ENCODE data around the gene SH3BP4.

The SH3BP4 gene

DNA sequence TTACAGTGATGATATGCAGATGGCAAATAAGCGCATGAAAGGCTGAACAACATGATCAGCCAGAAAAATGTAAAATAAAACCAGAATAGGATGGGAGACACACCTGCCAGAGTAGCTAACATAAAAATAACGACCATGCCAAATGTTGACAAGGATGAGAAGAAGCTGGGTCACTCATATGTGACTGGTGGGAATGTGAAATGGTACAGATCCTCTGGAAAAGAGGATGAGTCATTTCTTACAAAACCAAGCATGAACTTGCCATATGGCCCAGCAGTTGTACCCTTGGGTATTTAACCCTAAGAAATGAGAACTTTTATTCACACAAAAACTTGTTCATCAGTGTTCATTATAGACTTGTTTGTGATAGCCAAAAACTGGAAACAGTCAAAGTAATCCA lies 143.8 kb downstream of the SH3BP4 start:
- DNase-seq: no peak

DNA sequence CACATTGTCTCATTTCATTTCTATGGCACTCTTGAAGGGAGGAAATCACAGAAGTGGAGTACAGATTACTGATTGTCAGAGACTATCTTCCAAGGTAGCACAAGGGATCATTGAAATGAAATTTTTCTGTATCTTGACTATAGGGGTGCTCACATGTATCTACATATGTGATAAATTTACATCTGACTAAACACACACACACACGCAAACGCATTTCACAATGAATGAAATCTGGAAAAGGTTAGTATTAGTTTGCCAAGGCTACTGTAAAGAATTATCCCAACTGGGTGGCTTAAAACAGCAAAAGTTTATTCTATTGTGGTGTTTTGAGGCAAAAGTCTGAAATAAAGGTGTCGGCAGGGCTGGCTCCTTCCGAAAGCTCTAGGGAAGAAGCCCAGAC lies 144.6 kb downstream of the SH3BP4 start:
- DNase-seq: no peak

DNA sequence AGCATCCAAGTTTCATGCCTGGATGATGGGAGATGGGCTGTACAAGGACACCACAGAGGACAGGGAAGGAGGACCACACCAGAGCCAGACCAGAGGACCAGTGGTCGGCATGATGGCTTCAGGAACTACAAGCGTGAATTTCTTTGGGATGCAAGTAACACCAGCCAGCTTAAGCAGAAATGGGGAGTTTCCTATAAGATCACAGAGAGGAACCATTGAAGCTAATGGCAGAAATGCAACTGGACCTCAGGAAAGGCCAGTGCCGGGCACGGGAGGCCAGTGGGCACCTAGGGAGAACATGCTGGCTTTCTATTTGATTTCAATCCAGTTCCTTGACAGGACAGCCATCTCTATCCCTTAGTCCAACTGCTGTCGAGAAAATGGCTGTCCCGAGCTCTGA lies 145.4 kb downstream of the SH3BP4 start:
- no peak for DNase-seq

DNA sequence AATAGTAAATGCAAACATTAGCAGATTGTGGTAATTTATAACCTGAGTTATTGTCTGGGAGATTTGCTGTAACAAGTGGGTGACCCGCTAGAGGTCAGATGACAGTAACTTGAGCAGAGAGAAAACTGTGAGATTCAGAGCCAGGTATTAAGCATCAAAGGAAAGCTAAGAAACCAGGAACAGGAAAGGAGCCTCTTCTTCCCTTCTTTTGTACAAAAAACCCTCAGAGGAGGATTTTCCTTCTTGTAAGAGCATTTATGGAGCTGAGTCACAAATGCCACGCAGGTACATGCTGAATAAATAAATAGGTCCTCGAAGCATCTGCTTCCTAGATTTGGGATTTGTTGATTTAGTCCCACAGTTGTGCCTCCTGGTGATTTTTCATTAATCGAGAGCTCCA lies 146.5 kb downstream of the SH3BP4 start:
- DNase-seq: no peak

DNA sequence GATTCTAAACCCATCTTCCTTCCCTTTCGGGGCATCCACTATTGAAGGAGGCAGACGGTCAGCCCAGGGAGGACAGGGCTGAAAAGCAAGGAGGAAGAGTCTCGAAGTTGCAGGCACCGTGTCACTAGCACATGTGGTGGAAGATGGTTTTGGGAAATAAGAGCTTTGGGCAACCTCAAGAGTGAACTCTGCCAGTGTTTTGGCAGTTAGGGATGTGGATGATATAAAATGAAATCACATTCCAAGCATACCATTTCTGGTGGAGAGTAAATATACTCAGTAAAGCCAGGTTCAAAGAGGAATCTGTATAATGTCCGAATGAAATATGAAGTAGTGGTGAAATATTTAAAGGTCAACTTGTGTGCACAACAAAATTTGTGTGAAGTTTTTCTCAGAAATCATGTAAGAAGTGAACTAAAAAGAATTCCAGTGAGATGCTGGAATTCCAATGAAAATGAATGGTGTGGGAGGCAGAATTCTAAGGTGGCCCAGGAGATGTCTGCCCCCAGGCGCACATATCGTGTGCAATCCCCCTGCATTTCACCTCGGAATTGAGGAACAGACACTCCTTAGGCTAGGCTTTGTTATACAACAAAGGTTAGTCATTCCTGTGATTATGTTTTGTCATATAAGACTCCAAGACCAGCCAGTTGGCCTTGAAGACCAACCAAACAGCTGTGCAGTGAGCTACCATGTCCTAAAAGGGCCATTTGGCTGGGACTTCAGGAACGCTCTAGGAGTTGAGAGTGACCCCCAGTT lies 147.1 kb downstream of the SH3BP4 start:
- DNase-seq: no peak

DNA sequence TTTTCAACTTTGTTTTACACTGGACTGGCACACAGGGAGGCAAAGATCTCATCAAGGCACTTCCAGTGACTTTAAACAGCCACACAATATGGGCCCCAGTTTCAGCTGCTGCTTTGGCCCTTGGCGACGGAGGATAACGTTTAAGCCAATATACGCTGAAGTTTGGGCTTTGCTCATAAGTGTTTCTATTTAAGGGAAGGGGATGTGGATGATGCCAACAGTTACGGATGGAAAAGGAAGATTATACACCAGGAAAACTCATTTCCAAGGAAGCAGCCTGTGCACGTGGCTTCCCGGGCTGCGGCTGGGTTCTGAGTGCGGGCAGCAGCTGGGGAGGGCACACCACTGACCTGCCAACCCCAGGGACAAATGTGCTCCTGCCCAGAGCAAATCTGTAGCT lies 151.1 kb downstream of the SH3BP4 start:
- no peak for DNase-seq
